OCI-LY1 (cell line): Measurements from ENCODE around the gene SYNGR2.

ENCODE experiments used
- H2AFZ ChIP-seq: fragments of 200-600 bp; sonication (generic), shearing (Covaris generic); 2 replicates; pipeline ENCODE4 v1.6.0; 2014; ENCODE audit warnings: antibody characterized with exemption, mild to moderate bottlenecking, low read length
- H3F3A ChIP-seq: fragments of 200-600 bp; sonication (generic), shearing (Covaris generic); 2 replicates; pipeline ENCODE4 v1.6.0; 2014; ENCODE audit warnings: mild to moderate bottlenecking, antibody characterized with exemption, low read length, moderate library complexity; ENCODE audit not compliant: insufficient read depth
- H3K27ac ChIP-seq: fragments of 200-600 bp; sonication (generic); 2 replicates; pipeline ENCODE4 v1.5.1; 2014; ENCODE audit warnings: low read length, mixed run types, mild to moderate bottlenecking, low read depth; ENCODE audit not compliant: poor library complexity, severe bottlenecking
- H3K27me3 ChIP-seq: fragments of 200-600 bp; sonication (generic); 2 replicates; pipeline ENCODE4 v1.6.0; 2014; ENCODE audit warnings: antibody characterized with exemption, mild to moderate bottlenecking, low read length, moderate library complexity; ENCODE audit not compliant: insufficient read depth
- H3K36me3 ChIP-seq: fragments of 200-600 bp; sonication (generic); 2 replicates; pipeline ENCODE4 v1.6.1; 2014; ENCODE audit warnings: mild to moderate bottlenecking, antibody characterized with exemption, low read length, moderate library complexity, mixed read lengths; ENCODE audit not compliant: insufficient read depth
- H3K4me1 ChIP-seq: fragments of 200-600 bp; sonication (generic); 2 replicates; pipeline ENCODE4 v1.5.1; 2014; ENCODE audit warnings: mild to moderate bottlenecking, low read length, moderate library complexity; ENCODE audit not compliant: insufficient read depth, severe bottlenecking
- H3K4me2 ChIP-seq: fragments of 200-600 bp; sonication (generic), shearing (Covaris generic); 2 replicates; pipeline ENCODE4 v1.6.1; 2014; ENCODE audit warnings: low read length
- H3K4me3 ChIP-seq: fragments of 200-600 bp; sonication (generic); 2 replicates; pipeline ENCODE4 v1.5.1; 2014; ENCODE audit warnings: low read length, low read depth, mild to moderate bottlenecking, mixed read lengths; ENCODE audit not compliant: poor library complexity, severe bottlenecking
- H3K79me2 ChIP-seq: fragments of 200-600 bp; shearing (Covaris generic); 2 replicates; pipeline ENCODE4 v1.6.1; 2016; ENCODE audit warnings: mixed run types, low read length, mixed read lengths; ENCODE audit not compliant: insufficient read depth
- H3K9ac ChIP-seq: fragments of 200-600 bp; sonication (generic), shearing (Covaris generic); 2 replicates; pipeline ENCODE4 v1.6.1; 2014; ENCODE audit warnings: mild to moderate bottlenecking, low read length, mixed read lengths
- H3K9me2 ChIP-seq: fragments of 200-600 bp; sonication (generic), shearing (Covaris generic); 2 replicates; pipeline ENCODE4 v1.6.1; 2014; ENCODE audit warnings: low read depth, mild to moderate bottlenecking, low read length, mixed read lengths
- H3K9me3 ChIP-seq: fragments of 200-600 bp; shearing (Covaris generic); 2 replicates; pipeline ENCODE4 v1.6.1; 2014; ENCODE audit warnings: low read length, mixed read lengths
- H4K20me1 ChIP-seq: fragments of 200-600 bp; sonication (generic), shearing (Covaris generic); 2 replicates; pipeline ENCODE4 v1.6.0; 2016; ENCODE audit warnings: mild to moderate bottlenecking, low read length; ENCODE audit not compliant: insufficient read depth
- CTCF ChIP-seq: fragments of 200-600 bp; sonication (generic), shearing (Covaris generic); IDR thresholded peaks from 2 replicates; pipeline ENCODE4 v1.5.1; 2017; ENCODE audit warnings: mild to moderate bottlenecking, antibody characterized with exemption, low read length, moderate library complexity, mixed read lengths
- EZH2 ChIP-seq: fragments of 200-600 bp; sonication (generic), shearing (Covaris generic); IDR thresholded peaks from 2 replicates; pipeline ENCODE4 v1.8.0; 2017; ENCODE audit warnings: borderline replicate concordance, mixed run types, mild to moderate bottlenecking, antibody characterized with exemption, low read length, moderate library complexity, mixed read lengths

SYNGR2 gene

GRCh38 chr17:78130437-78131101, 37.8 kb upstream of the SYNGR2 start, which contains the start of gene TMC8:
Gene TMC8, plus strand, starts transcription at chr17:78130771. Its CDS starts 818 bp downstream, at chr17:78131589.
- peak within 1 kb of the TSS; percentile 92 for H3K27ac ChIP-seq

GRCh38 chr17:78131172-78132083, 37.0 kb upstream of the SYNGR2 start:
- peak overlapping the region; percentile 92 for H3K27ac ChIP-seq
- peaks cover 68% of the 10 kb centered on the region for H3K4me1 ChIP-seq
- peaks cover 20% of the 10 kb centered on the region for H3K36me3 ChIP-seq

More at GRCh38 chr17:78130437-78131101, 37.8 kb upstream of the SYNGR2 start, which contains the start of gene TMC8:
- H3K4me3 ChIP-seq: peak within 1 kb of the TSS; percentile 72
- no peaks in the 10 kb centered on the region for H3K9me2 ChIP-seq
- no peaks in the 10 kb centered on the region for H3K27me3 ChIP-seq
- peak within 1 kb of the TSS; percentile 92 for H3K9ac ChIP-seq
- H3F3A ChIP-seq: no peaks in the 10 kb centered on the region
- peaks cover 77% of the 10 kb centered on the region for H3K4me1 ChIP-seq
- H3K9me3 ChIP-seq: no peaks in the 10 kb centered on the region
- no peaks in the 10 kb centered on the region for H4K20me1 ChIP-seq
- H2AFZ ChIP-seq: no peak within 1 kb of the TSS
- peaks cover 12% of the 10 kb centered on the region for H3K36me3 ChIP-seq
- H3K79me2 ChIP-seq: no peaks in the 10 kb centered on the region
- peak within 1 kb of the TSS; percentile 89 for H3K4me2 ChIP-seq
- TF ChIP-seq EZH2 (no peak), CTCF (no peak)

More at GRCh38 chr17:78131172-78132083, 37.0 kb upstream of the SYNGR2 start:
- peak overlapping the region; percentile 89 for H3K4me2 ChIP-seq
- peak overlapping the region; percentile 72 for H3K4me3 ChIP-seq
- TF ChIP-seq CTCF: no peak
- no peaks in the 10 kb centered on the region for H3K79me2 ChIP-seq
- H2AFZ ChIP-seq: no peak overlapping the region
- no peaks in the 10 kb centered on the region for H3F3A ChIP-seq
- H3K9ac ChIP-seq: peak overlapping the region; percentile 92
- H3K9me3 ChIP-seq: no peaks in the 10 kb centered on the region
- no peaks in the 10 kb centered on the region for H4K20me1 ChIP-seq
- H3K27me3 ChIP-seq: no peaks in the 10 kb centered on the region
- no peaks in the 10 kb centered on the region for H3K9me2 ChIP-seq
